Esophagus muscularis mucosa (tissue), 3 donors: ENCODE data around the gene ZBTB45.

ENCODE experiments used
- POLR2A ChIP-seq: fragments of 450-650 bp; IDR thresholded peaks from one replicate; pipeline ENCODE4 v1.6.1; 2017; ENCODE audit warnings: antibody characterized with exemption, moderate library complexity, mild to moderate bottlenecking, low read depth
- TF ChIP-seq, protein P1 (sequence below), 3 experiments: fragments of 200-600 bp in 2 of 3; fragments of 450-650 bp in 1 of 3; sonication (generic) in 2 of 3; IDR thresholded peaks; one replicate each; pipeline ENCODE4 v1.5.1; 2017 to 2019; ENCODE audit warnings: antibody characterized with exemption in 3 of 3, mild to moderate bottlenecking in 2 of 3, moderate library complexity in 1 of 3

- TF ChIP-seq, protein P1, sequence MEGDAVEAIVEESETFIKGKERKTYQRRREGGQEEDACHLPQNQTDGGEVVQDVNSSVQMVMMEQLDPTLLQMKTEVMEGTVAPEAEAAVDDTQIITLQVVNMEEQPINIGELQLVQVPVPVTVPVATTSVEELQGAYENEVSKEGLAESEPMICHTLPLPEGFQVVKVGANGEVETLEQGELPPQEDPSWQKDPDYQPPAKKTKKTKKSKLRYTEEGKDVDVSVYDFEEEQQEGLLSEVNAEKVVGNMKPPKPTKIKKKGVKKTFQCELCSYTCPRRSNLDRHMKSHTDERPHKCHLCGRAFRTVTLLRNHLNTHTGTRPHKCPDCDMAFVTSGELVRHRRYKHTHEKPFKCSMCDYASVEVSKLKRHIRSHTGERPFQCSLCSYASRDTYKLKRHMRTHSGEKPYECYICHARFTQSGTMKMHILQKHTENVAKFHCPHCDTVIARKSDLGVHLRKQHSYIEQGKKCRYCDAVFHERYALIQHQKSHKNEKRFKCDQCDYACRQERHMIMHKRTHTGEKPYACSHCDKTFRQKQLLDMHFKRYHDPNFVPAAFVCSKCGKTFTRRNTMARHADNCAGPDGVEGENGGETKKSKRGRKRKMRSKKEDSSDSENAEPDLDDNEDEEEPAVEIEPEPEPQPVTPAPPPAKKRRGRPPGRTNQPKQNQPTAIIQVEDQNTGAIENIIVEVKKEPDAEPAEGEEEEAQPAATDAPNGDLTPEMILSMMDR (IDR thresholded peaks at IDR 0.05): no peak
- no peak for TF ChIP-seq POLR2A
These were observed 26.5 kb upstream of the ZBTB45 start for GRCh38 chr19:58546019-58546530.
